Femur (tissue), 1 donor: ENCODE measurements around the gene MSRB2.

Experiments used
- DNase-seq: peaks from one replicate; pipeline ENCODE4 v3.0.0-alpha.2; 2017

MSRB2 gene

GRCh38 chr10:23114228-23114850, 19.0 kb downstream of the MSRB2 start:
- no peak for DNase-seq

- DNase-seq: no peak
Observed at GRCh38 chr10:23116486-23117205, 21.3 kb downstream of the MSRB2 start.

- DNase-seq: no peak
Observed at GRCh38 chr10:23120001-23120934, 24.9 kb downstream of the MSRB2 start.

- no peak for DNase-seq
Observed at GRCh38 chr10:23121135-23121534, 25.8 kb downstream of the MSRB2 start.

- DNase-seq: no peak
Observed at GRCh38 chr10:23136462-23136861, 41.1 kb downstream of the MSRB2 start.

GRCh38 chr10:23139677-23140076, 44.3 kb downstream of the MSRB2 start:
- DNase-seq: no peak

- no peak for DNase-seq
Observed at GRCh38 chr10:23141995-23142394, 46.6 kb downstream of the MSRB2 start.

- no peak for DNase-seq
Observed at GRCh38 chr10:23146258-23146657, 50.9 kb downstream of the MSRB2 start.

GRCh38 chr10:23147035-23147434, 51.7 kb downstream of the MSRB2 start:
- no peak for DNase-seq

- no peak for DNase-seq
Observed at GRCh38 chr10:23148214-23148613, 52.8 kb downstream of the MSRB2 start.

- no peak for DNase-seq
Observed at GRCh38 chr10:23150091-23150490, 54.7 kb downstream of the MSRB2 start.

- DNase-seq: no peak
Observed at GRCh38 chr10:23150610-23151009, 55.2 kb downstream of the MSRB2 start.

GRCh38 chr10:23151071-23151470, 55.7 kb downstream of the MSRB2 start:
- DNase-seq: no peak

GRCh38 chr10:23155169-23155568, 59.8 kb downstream of the MSRB2 start:
- DNase-seq: no peak

- no peak for DNase-seq
Observed at GRCh38 chr10:23156447-23157150, 61.2 kb downstream of the MSRB2 start.

GRCh38 chr10:23157239-23157681, 61.9 kb downstream of the MSRB2 start:
- no peak for DNase-seq

- no peak for DNase-seq
Observed at GRCh38 chr10:23157691-23158369, 62.5 kb downstream of the MSRB2 start.

- peak; percentile 38 for DNase-seq
Observed at GRCh38 chr10:23158370-23158769, 63.0 kb downstream of the MSRB2 start.

GRCh38 chr10:23171232-23171876, 76.0 kb downstream of the MSRB2 start:
- DNase-seq: peak; percentile 52
